AG04449 (cell line): ENCODE measurements around the gene GH1.
"Not testable (repeated sequence)": the region's sequence is repeated elsewhere in the genome, so short reads cannot be mapped to it uniquely, and the experiment has no call there.

Experiments used
- CTCF ChIA-PET: fragments of 350-600 bp; formaldehyde crosslinking; extraction: SDS; loops from one replicate; lab custom pipeline; 2021; ENCODE audit warnings: antibody characterized with exemption; lab: Yijun Ruan, JAX
- POLR2A ChIA-PET: fragments of 400-600, 350-600 bp; formaldehyde crosslinking; extraction: SDS; loops from one replicate; lab custom pipeline; 2020; ENCODE audit warnings: antibody characterized with exemption, inconsistent platforms; lab: Yijun Ruan, JAX
- DNase-seq: peaks from one replicate; pipeline ENCODE4 v3.0.0-alpha.2; 2010; ENCODE audit warnings: low read depth, low spot score
- H3K4me3 ChIP-seq: 2 replicates; pipeline ENCODE4 v1.5.1; 2011; ENCODE audit warnings: low read depth, mild to moderate bottlenecking, control low read depth, low read length
- TF ChIP-seq, protein P1 (sequence below): IDR thresholded peaks from one replicate; pipeline ENCODE4 v1.5.1; 2011; ENCODE audit warnings: mild to moderate bottlenecking, moderate library complexity, low read length, control low read depth, inconsistent platforms; ENCODE audit not compliant: insufficient read depth; ENCODE audit errors: missing control alignments

The GH1 gene

DNA sequence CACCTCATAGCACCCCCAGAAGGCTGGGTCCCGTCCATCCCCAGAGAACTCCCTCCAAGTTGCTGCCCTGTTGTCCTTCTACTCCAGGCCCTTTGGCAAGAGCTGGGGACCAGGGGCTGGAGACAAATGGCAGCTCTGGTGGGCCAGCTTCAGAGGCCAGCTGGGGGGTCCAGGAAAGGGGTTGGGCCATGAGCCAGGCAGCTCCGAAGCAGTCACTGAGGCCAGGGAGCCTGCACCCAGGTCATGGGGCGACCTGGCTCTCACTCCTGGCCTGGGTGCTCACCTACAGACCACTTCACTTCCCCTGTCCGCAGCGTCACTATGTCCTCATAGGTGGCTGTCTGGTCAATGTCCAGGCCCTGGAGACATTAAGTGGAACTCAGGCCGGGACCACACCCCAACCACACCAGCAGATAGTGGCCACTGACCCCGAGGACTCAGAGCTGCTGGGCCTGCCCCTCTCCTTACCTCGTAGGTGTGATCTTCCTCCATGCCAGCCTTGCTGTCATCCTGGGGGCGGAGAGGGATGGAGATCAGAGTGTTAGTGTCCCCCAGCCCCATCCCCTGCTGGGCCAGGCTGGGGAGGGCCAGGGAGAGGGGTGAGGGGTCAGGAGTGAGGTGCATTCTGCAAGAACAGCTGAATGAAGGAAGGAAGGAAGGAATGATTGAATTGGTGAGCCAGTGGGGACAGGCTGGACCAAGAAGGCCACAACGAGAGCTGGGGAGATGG lies 10.5 kb upstream of the GH1 start:
- H3K4me3 ChIP-seq = no peak overlapping the region
- no peak for DNase-seq
- ChIA-PET CTCF (interaction anchor here (1.0 to 14.2 kb wide), 8 partner anchors 10 to 204 kb away, joined by 3 to 246 read pairs (median 9); partner anchors contain the start of genes CSHL1 and GH1), POLR2A (no interaction called here)
- TF ChIP-seq, protein P1, sequence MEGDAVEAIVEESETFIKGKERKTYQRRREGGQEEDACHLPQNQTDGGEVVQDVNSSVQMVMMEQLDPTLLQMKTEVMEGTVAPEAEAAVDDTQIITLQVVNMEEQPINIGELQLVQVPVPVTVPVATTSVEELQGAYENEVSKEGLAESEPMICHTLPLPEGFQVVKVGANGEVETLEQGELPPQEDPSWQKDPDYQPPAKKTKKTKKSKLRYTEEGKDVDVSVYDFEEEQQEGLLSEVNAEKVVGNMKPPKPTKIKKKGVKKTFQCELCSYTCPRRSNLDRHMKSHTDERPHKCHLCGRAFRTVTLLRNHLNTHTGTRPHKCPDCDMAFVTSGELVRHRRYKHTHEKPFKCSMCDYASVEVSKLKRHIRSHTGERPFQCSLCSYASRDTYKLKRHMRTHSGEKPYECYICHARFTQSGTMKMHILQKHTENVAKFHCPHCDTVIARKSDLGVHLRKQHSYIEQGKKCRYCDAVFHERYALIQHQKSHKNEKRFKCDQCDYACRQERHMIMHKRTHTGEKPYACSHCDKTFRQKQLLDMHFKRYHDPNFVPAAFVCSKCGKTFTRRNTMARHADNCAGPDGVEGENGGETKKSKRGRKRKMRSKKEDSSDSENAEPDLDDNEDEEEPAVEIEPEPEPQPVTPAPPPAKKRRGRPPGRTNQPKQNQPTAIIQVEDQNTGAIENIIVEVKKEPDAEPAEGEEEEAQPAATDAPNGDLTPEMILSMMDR = no peak

DNA sequence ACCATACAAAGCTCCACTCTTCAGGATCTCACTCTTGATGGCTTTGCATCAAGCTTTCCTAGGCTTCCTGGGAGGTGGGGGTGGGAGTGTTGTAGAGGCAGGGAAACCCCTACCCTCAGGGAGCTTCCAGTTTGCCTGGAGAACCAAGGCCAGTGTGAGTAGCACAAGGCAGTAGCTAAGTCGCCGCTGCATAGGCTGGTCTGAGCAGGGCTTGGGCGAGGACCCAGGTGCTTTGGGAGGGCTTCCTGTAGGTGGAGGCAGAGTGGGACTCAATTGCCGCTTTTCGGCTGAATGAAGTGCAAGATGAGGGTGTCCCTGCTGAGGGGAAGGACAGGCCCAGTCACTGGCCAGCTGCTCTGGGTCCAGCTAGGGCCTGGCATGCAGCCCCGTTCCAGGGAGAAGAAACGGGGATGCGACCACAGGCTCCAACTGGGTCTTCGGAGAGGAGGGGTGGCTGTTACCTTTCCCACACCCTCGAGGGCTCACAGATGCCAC lies 9.6 kb upstream of the GH1 start:
- POLR2A ChIA-PET = no interaction called here

DNA sequence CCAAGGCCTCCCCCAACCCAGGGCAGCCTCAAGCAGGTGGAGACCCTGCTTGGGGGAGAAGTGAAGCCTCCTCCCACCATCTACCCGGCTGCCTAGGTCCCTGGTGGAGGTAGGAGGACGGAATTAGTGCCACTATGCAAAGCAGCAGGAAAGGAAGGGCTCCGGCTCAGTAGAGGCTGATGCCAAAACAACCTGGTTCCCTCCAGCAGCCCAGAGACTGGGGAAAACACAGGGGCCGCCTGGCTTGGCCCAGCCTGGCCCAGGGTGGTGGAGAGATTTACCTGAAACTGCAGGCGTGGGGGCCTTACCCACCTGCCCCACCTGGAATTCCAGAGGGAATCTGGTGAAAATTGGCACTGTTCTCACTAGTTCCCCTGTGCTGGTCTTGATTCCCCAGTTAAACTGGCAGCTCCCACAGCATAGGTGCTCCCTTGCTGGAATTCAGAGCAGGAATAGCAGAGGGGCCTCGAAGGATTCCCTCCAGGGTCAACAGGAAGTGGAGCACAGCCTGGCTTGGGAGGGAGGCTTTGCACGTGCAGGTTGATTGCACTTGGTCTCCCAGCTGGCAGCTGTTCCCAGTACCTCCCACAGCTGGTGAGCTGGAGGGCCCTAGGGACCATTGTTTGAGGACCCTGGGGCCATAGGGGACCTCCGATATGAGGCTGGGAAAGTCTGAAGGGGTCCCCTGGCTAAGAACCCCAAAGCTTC lies 9.0 kb upstream of the GH1 start:
- TF ChIP-seq, protein P1 = no peak
- ChIA-PET CTCF (interaction anchor here (0.9 to 14.2 kb wide), 5 partner anchors 9 to 100 kb away, joined by 3 to 246 read pairs (median 18); partner anchors contain the start of genes CSHL1 and GH1), POLR2A (no interaction called here)
- no peak for DNase-seq
- no peak overlapping the region for H3K4me3 ChIP-seq

More for the DNA sequence above, 9.6 kb upstream of the GH1 start:
- CTCF ChIA-PET = interaction anchor here (0.9 to 14.2 kb wide), 5 partner anchors 9 to 100 kb away, joined by 3 to 246 read pairs (median 18); partner anchors contain the start of genes CSHL1 and GH1
- no peak overlapping the region for H3K4me3 ChIP-seq
- no peak for DNase-seq
- TF ChIP-seq, protein P1 = no peak

DNA sequence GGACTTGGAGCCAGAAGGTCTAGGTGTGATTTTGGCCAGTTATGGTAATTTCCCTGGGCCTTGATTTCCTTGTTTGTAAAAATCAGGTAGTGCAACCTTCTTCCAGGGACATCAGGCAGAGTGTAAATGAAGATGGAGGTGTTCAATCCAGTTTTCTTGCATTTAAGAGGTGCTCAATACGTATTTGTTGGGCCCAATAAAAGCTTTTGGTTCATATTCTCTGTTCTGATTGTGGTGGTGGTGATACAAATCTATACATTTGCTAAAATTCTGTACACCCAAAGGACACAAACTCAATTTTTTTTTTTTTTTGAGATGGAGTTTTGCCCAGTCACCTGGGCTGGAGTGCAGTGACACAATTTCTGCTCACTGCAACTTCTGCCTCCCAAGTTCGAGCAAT lies 7.5 kb upstream of the GH1 start:
- POLR2A ChIA-PET = no interaction called here
- TF ChIP-seq, protein P1 = no peak
- no peak for DNase-seq
- H3K4me3 ChIP-seq = no peak overlapping the region
- CTCF ChIA-PET = interaction anchor here (1.0 to 14.2 kb wide), 4 partner anchors 8 to 354 kb away, joined by 3 to 246 read pairs (median 10); no protein-coding TSS in a partner anchor

DNA sequence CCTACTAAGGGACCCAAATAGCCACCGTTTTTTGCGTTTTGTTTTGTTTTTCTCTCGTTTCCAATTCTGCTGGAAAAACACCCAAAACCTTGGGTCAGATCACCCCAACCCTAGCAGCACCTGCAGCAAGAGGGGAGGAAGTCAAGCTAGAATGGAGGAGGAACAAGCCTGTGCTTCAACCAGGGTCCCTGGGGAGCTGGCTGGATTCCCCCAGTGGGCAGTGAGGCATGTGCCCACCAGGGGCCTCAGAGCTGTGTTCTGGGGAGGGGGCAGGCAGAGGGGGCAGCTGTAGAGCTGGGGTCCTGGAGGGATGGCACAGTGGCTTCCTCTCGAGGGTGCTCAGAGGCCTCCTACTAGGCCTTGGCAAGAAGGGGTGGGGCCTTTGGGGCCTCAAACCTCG lies 7.0 kb upstream of the GH1 start:
- TF ChIP-seq, protein P1 = no peak
- CTCF ChIA-PET = interaction anchor here (1.0 to 14.2 kb wide), 5 partner anchors 8 to 354 kb away, joined by 3 to 246 read pairs (median 3); no protein-coding TSS in a partner anchor
- no peak overlapping the region for H3K4me3 ChIP-seq
- no peak for DNase-seq
- POLR2A ChIA-PET = no interaction called here

DNA sequence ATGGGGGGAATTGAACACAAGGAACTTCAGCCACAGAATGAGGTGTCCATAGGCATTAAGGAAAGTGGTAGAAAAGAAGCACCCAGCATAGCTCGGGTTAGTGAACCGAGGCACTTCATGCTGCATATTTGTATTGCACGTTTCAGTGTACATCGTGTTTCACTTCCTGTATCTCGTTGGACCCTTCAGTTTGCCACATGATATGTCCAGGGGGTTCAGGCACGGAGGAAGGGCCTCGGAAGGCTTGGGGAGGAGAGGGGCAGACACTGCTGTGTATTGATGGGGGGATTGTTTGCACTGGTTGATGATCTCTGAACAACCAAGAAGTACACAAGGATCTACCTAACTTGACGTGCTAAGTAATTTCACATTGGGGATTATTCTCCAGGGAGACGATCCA lies 3.8 kb upstream of the GH1 start:
- H3K4me3 ChIP-seq, DNase-seq, POLR2A ChIA-PET: not testable (repeated sequence)
- CTCF ChIA-PET = interaction anchor here (1.1 to 14.2 kb wide), 5 partner anchors 11 to 211 kb away, joined by 4 to 246 read pairs (median 7); partner anchors contain the start of genes CSHL1 and ERN1

DNA sequence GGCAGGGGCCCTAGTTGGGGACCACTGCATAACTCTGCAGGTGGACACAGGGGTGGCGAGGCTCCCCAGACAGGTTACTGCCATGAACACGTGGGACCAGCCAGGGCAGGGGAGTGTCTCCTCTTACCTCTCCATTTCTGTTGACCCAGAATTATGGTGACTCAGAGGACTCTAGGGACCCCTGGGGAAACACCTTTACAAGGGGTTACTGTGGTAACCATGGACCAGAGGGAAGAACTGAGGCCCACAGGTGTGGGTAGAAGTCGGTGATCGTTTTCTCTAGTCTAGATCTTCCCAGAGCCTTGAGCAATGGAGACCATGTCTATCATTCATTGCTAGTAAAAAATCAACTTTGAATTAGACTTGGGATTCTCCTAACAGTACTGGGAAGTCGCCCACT lies 2.1 kb upstream of the GH1 start:
- DNase-seq, H3K4me3 ChIP-seq, POLR2A ChIA-PET: not testable (repeated sequence)
- CTCF ChIA-PET = interaction anchor here (1.2 to 14.2 kb wide), 11 partner anchors 10 to 213 kb away, joined by 3 to 246 read pairs (median 12); partner anchors contain the start of genes CD79B, CSHL1, ERN1 and ICAM2

DNA sequence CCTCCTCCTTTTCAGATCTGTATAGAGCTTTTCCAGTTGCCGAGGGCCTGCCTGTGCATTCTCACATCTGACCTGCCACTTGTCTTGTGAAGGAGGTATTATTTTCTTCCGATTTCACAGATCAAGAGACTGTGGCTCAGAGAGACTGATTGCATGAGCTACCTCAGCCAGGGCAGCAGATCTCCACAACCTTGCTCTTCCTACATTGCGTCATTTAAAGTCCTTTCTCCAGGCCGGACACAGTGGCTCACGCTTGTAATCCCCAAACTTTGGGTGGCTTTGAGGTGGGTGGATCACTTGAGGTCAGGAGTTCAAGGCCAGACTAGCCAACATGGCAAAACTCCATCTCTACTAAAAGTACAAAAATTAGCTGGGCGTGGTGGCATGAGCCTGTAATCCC lies 1.4 kb upstream of the GH1 start:
- DNase-seq, H3K4me3 ChIP-seq, POLR2A ChIA-PET: not testable (repeated sequence)
- CTCF ChIA-PET = interaction anchor here (0.7 to 14.2 kb wide), 39 partner anchors 9 to 499 kb away, joined by 3 to 246 read pairs (median 6); partner anchors contain the start of genes CD79B, CSHL1, ERN1 and ICAM2
